GOT3 (cell line): ENCODE measurements around the gene BACE1.
"Not testable (repeated sequence)": the region's sequence is repeated elsewhere in the genome, so short reads cannot be mapped to it uniquely, and the experiment has no call there.

Source experiments
- DNase-seq: peaks from one replicate; lab custom pipeline; 2025; ENCODE audit warnings: mixed read lengths; lab: John Stamatoyannopoulos, UW

Gene BACE1

DNA sequence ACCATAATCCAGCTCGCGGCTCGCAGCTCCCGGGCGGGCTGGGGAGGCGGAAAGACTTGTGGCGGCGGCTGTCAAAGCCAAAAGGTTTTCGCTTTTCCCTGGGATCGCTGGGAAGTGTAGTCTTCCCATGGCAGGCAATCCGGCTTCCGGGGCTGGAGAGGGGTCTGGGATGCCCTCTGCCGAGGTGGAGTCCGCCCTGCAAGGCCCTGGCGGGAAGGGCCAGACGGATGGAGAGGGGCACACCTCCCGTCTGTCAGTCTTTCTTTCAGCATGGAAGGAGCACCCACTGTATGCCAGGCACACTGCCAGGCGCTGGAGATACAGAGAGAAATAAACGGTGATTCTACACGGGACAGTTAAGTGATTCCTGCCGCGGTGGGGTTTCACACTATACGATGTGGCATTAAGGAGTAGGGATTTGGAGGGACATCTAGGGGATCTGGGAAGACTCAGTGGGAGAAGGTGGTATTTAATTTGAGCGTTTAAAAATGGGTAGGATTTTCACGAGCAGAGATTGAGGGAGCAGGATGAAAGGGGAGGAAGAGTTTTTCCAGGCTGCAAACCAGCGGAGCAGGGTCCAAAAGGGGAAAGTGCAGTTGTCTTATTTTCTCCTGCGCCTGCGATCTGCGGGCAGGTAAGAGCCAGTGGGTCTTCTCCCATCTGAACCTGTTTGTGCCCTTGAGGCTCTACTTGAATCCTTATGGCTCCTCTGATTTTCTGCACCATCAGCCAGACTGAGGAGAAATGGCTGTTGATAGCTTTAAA lies at the start of gene BACE1:
BACE1 (minus strand) TSS at position 60 of the 765 bp plus-strand sequence. CDS start 461 bp downstream, outside the sequence.
- no peak for DNase-seq

DNA sequence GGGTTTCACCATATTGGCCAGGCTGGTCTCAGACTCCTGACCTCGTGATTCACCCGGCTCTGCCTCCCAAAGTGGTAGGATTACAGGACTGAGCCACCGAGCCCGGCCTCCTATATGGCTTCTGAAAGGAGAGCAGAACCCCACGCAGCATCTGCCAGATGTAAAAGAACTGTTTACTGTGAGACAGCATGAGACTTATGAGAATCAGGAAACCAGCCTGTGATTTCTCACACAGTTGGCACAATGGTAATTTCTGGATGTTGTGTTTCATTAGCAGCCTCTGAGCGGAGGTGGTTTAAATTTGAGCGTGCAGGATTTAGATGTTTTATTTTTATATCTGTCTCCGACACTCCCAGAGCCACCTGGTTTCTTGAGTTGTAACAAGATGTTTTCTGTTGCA lies 45.4 kb upstream of the BACE1 start:
- no peak for DNase-seq

DNA sequence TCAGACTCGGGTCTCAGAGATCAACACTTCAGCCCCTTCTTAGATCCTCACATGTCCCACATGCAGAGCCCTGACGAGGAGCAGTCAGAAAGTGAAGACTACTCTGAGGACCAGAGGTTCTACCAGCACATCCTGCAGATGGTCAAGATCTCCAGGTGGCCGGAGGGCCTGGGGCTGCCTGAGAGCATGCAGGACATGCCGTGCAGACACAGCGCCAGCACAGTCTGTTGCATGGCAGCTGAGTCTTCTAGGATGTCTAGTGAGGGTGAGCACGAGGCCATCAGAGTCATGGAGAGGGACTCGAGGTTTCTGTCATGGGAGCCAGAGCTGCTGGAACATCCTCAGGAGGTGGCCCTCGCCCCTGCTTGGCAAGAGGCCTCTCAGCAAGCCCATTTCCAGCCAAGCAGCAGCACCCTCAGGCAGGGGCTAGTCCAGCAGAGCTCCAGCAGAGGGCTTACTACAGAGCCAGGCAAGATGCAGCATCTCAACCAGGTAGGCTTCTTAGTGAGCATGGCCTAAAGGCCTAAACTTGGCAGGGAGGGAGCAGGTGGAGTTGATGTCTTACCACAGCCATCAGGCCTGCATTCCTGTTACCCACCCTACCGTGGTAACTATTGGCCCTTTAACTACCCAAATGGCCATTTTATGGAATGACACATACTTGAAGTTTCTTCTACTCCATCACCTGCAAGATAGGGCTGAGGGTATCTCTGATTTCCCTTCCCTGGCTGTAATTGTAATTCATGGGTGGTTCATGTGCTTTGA lies 40.3 kb upstream of the BACE1 start:
- no peak for DNase-seq

DNA sequence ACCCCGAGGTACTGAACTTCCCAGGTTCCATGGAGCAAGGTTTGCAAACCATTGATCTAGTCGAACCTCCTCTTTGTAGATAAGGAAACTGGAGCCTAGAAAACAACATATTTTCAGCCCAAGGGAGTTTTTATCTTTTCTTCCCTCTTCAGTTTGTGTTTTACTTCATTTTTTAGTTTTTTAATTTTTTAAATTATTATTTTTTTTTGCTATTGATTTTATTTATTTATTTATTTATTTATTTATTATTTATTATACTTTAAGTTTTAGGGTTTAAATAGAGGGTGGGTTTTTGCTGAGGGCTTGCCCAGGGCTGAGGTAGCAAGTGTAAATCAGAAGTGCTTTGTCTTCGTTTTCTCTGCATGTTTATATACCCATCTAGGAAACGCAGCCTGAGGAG lies 38.5 kb upstream of the BACE1 start:
- DNase-seq = no peak

DNA sequence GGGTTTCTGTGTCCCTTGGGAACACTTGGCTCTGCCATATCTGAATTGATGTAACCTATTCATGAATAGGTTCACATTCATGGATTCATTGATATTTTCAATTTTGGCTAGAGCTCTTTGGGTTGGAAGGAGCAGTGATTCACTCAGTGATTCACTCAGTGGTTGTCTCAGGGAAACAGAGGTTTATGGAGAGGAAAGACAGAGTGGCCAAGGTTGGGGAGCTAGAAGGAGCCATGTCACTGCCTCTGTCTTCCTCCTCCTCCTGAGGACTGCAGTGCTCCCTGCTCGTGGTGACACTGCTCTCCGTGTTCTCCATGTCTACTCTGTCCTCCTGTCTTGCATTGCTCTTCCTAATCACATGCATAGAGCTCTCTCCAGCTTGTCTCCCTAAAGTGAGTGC lies 29.0 kb upstream of the BACE1 start:
- no peak for DNase-seq

DNA sequence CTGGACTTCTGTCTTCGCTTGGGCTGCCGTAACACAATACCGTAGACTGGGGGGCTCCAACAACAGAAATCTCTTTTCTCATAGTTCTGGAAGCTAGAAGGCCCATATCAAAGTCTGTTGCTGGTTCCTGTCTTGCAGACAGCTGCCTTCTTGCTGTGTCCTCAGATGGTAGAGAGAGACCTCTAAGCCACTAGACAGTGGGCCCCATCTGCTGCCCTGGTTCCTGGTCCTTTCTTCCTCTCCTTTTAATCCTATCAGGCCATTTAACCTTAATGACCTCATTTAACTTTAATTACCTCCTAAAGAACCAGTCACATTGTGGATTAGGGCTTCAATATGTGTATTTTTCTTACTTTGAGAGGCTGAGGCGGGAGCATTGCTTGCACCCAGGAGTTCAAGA lies 21.0 kb upstream of the BACE1 start:
- no peak for DNase-seq

DNA sequence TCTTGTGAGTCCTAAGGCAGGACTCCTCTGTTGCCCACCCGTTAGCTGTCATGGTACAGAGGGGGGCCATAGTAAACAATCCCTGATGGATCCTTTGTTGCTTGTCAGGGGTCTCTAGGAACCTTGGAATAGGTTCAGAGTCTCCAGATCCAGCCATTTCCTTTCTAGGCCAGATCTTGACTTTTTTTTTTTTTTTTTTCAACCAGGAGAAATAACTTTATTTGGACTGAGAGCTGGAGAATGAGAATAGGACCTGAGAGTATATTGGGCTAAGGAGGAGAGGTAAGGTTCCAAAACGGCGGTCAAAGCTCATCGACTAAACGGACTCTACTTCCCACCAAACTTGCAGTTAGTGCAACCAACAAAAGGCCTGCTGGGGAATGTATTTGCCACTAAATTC lies 19.3 kb upstream of the BACE1 start:
- no peak for DNase-seq

DNA sequence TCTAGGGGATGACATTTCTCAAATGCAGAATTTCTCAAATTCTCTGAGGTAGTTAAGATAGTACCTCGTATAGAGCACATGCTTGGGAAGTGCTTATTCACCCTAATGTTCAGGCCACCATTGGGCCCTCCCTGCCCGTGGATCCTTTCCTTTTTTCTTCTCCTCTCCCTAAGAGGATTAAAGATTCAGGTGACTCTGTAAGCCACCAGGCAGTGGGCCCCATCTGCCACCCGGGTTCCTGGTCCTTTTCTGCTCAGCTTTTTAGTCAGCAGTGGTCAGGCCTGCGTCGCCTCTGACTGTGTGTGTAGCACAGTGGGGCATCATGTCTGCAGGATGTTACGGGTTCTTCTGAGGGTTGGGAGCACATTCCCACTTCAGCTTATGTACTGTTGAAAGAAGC lies 18.8 kb upstream of the BACE1 start:
- no peak for DNase-seq

DNA sequence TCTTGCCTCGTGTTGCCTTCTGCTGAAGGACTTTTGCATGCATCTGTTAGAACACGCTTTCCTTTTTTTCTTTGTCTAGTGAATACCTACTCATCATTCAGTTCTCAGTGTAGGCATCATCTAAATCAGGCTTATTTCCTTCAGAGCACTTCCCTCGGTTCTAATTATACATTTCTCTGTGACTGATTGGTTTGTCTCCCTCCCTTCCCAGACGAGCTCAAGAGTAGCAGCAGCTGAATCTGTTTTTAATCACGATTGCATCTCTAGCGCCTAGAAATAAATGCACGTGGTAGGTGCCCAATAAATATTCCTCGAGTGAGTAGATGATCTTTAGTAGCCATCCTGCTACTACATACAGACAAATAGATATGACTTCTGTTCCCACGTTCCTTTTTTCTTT lies 17.9 kb upstream of the BACE1 start:
- no peak for DNase-seq

DNA sequence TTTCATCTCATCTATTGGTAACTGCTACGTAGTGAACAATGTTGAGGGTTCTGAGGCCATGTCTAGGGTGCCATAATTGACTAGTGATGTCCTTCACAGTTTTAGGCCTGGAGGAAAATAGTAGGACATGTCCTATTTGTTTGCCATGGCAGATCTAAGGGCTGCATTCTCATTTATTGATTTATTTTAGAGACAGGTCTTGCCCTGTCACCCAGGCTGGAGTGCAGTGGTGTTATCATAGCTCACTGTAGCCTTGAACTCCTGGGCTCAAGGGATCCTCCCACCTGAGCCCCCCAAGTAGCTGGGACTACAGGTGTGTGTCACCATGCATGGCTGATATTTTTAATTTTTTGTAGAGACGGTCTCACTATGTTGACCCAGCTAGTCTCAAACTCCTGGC lies 16.8 kb upstream of the BACE1 start:
- DNase-seq = no peak

DNA sequence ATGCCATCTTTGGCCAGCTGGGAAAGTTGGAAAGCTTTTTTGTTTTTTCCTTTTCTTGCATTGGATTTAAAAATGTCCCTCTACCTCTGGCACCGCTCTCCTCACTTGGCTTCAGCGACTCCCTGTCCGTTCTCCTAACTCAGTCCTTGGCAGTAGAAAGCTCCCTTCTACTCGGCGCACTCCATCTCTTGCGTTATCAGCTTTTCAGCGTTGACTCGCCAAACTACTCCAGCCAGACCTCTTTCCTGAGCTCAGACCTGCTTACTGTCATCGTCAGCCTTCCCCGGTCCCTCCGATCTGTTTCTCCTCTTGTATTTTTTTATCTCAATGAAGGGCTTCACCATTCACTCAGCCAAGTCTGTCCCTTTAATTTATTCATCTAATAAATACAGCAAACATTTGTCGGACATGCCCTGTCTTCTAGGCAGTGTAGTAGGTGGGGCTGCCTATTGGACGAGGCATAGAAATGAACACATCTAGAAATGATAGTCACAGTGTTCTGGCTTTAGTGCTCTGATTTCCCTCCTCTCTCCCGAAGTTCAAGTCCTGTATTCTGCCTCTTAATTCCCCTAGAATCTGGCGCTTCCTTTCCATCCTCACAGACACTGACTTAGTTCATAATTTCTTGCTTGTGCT lies 12.4 kb upstream of the BACE1 start:
- no peak for DNase-seq

DNA sequence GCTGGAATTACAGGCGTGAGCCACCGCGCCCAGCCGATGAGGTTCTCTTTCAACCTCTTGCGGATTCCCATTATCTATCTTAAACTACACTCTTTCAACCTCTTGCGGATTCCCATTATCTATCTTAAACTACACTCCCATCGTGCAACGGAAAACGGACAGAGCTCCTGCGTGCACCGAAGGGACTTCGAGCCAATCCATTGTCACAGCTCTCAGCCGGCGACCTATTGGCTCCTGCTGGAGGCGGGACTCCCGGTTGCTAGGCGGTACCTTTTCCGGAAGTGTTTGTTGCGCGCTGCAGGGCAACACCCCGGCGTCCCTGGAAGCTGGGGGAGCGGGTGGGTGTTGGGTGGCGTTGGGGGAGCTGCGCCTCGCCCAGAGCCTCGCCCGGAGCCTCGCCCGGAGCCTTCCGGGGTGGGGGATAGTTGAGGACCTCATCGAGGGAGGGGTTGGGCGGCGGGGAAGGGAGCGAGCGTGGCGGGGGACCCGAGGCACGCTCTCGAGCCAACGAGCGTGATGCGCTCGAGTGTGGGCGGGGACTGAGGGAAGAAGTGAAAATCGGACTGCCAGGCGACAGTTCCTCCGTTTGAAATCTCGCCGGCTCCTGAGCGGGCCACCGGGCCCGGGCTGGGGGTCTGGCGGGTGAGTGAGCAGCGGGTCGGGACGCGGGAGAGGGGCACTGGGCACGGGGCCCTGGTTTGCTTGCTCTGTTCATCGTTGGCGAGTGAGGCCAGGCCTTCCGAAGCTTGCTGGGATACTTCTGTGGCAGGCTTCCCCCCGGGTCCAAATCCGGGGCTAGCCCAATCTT lies 11.7 kb upstream of the BACE1 start, which contains the start of gene CEP164:
CEP164 (plus strand) TSS at position 288 of the 808 bp plus-strand sequence. CDS start 10,733 bp downstream, outside the sequence.
- DNase-seq = peak; percentile 63

DNA sequence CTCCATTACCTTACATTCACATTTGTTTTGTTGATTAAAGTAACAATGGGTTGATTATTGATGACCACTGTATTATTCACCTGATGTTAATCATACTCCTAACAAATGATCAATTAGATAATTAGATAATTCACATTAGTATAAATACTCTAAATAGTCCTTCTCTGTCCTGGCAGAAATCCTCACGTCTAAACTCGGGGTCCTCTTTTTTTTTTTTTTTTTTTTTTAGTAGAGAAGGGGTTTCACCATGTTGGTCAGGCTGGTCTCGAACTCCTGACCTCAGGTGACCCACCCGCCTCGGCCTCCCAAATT lies 11.2 kb upstream of the BACE1 start:
- not testable (repeated sequence) for DNase-seq

DNA sequence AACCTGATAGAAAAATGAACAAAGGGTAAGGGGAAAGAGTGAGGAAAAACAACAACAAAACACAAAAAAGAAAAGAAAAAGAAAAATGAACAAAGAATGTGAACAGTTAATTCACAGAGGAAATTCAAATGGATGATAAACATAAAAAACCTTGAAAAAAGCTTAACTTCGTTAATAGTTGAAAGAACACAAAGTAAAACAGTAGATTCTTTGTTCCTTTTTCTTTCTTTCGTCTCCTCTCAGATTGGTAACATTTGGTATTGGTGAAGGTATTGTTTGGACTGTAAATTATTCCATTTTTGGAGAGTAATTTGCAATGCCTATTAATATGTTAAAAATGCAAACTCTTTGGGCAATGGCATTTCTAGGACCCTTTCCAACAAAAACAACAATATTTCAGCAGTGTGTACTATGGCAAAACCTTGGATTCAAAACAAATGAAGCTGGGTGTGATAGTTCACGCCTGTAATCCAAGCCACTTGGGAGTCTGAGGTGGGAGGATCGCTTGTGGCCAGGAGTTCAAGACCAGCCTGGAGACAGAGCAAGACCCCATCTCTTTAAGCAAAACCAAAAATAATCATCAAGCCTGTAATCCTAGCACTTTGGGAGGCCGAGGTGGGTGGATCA lies 3.3 kb upstream of the BACE1 start:
- DNase-seq = no peak

DNA sequence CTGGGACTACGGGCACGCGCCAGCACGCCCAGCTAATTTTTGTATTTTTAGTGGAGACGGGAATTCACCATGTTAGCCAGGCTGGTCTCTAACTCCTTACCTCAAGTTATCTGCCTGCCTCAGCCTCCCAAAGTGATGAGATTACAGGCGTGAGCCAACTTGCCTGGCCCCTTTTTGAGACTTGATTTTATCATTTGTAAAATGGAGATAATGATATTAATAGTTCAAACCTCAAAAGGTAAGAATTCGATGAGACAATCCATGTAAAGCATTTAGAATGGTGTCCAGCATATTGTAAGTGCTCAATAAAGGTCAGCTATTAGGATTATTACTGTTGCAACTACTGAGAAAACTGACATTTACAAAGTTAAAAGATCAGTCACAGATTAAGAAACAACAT lies 2.7 kb upstream of the BACE1 start:
- no peak for DNase-seq

DNA sequence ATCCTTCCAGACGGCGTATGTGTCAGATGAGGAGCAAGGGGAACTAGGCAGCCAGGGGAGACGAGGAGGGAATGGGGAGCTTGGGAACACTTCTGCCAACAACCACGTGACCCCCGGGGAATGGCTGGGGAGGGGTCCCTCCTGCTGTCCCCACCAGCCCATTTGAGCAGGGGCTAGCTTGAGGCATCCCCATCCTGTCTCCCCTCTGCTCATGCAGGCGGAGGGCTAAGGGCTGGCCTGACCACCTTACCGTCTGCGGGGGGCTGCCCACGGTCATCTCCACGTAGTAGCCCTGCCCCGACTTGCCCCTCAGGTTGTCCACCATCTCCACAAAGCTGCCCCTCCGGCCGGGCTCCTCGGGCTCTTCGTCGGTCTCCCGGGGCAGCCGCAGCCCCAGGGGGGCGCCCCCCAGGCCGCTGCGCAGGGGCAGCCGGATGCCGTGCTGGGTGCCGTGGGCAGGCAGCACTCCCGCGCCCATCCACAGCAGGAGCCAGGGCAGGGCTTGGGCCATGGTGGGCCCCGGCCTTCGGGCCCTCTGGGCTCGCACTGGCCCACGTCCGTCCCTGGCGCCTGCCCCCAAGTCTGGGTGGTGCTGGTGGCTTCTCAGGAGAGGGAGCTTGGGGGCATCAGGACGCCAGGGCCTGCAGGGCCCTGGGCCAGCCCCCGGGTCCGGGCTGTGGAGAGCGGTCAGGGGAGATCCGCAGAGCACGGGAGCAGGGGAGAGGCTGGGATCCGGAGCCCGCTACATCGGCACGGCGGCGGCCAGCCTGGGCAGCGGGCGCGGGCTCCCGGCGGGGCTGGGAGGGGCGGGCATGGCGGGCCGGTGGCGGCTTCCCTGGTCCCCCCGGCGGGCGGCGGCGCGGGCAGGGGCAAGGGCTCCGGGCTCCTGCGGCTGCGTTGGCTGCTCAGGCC lies 515 bp downstream of the BACE1 start:
- no peak for DNase-seq

DNA sequence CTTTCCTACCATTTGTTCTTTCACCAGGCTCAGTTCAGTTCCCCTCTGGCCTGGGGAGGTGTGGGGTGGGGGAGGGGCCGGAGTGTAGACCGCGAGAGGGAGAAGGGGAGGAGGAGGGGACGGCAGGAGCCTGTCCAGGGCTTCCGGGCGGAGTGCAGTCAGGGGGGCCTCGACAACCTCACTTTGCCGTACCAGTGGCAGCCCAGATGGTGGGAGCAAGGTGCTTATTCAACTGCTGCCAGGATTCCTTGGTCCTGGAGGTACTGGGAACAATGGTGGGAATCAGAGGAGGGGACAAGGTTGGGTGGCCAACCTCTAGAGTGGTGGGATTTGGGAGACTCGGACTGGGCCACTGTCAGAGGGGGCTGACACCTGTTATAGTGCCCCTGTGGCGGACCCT lies 1.2 kb downstream of the BACE1 start:
- no peak for DNase-seq

DNA sequence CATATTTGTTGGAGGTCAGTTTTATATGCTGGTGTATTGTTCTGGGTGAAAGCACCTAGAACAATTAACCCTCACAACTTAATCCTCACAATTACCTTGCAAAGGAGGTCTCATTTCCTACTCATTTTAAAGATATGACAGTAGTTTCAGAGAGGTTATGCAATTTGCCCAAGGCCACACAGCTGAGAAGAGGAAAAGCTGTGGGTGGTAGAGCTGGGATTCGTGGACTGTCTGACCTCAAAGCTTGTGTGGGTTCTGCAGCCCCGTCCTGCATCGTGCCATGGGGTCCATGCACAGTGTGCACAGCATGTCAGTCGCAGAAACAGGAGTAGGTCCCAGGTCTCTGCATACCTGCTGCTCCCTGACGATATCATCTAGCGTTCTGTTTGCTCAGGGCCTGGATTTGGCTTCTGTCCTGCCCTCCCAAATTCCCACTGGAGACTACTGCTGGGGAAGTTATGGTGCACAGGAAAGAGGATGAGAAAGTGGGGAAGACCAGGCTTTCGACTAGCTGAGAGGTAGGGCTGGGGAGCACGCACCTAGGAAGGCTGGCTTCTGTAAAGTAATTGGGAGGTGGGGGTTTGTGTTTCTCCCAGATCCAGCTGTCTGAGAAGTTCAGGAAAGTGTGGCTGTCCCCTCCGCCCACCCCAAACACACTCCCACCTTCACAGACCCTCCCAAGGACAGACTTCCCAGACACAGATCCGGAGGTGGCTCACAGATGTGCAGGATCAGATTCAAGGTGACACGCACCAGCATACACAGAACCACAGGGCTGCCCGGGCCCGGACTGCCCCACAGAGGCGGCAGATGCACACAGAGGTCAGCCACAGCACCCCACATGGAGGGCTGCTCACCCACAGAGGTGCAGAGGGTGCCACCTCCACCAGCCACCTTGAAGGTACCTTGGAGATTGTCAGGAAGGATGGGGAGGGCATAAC lies 2.0 kb downstream of the BACE1 start:
- no peak for DNase-seq

DNA sequence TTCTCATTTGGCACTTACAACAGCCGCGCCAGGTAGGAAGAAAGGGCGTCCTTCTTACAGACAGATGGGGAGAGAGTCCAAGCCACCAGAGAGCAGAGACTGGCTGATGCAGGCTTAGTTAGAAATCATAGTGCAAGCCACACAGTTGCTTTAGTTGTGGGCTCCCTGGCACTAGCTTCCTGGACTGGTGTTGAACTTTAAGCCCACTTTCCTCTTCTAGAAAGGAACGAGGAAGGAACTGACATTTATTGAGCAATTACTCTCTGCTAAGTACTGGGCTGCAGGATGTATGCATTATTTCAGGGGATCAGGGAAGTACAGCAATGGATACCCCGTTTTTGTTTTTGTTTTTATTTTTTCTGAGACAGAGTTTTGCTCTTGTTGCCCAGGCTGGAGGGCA lies 3.0 kb downstream of the BACE1 start:
- no peak for DNase-seq

DNA sequence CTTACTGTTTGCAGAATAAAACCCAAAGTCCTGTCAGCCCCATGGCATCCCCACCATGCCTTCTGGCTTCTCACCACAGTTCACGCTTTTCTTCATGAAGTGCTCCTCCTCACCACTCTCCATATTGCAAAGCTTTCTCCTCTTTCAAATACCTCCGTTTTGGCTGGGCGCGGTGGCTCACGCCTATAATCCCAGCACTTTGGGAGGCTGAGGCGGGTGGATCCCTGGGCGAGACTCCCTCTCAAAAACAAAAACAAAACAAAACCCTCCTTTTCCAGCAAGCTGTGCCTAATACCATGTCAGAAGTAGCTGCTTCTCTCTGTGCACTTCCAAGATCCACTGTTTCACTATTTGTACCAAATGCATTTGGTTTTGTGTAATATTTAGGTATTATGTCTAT lies 6.7 kb downstream of the BACE1 start:
- DNase-seq = no peak
